HepG2 (cell line): ENCODE results near the gene NUFIP2.

ENCODE experiments used
- CHD2 ChIP-seq: IDR thresholded peaks from 2 replicates; pipeline ENCODE4 v1.6.1; 2011; ENCODE audit warnings: low read depth, low read length, improper control_type of control experiment
- EP300 ChIP-seq, 3 experiments: sonication (generic) in 1 of 3; formaldehyde crosslinking in 1 of 3; IDR thresholded peaks; 2 replicates each; pipeline versions ENCODE4 v1.5.1 to v1.6.1; 2011 to 2020; ENCODE audit warnings: low read depth in 2 of 3, low read length in 2 of 3, borderline replicate concordance in 1 of 3, improper control_type of control experiment in 1 of 3, mild to moderate bottlenecking in 1 of 3, missing genetic modification reagents in 1 of 3, moderate library complexity in 1 of 3
- EZH2 ChIP-seq: conservative IDR thresholded peaks from 2 replicates; pipeline ENCODE4 v1.6.1; 2012; ENCODE audit warnings: mild to moderate bottlenecking, low read depth, low read length, moderate library complexity
- NR2F2 ChIP-seq: IDR thresholded peaks from 2 replicates; pipeline ENCODE4 v1.6.1; 2012; ENCODE audit warnings: low read depth, inconsistent platforms, borderline replicate concordance
- PHF20 ChIP-seq: sonication (generic); formaldehyde crosslinking; IDR thresholded peaks from 2 replicates; pipeline ENCODE4 v1.5.0; 2020; ENCODE audit warnings: mild to moderate bottlenecking, missing genetic modification reagents
- POLR2A ChIP-seq, 2 experiments: IDR thresholded peaks; 2 replicates each; pipeline ENCODE4 v1.6.1; 2011; ENCODE audit warnings: low read depth in 2 of 2, low read length in 2 of 2, mild to moderate bottlenecking in 1 of 2, moderate library complexity in 1 of 2; ENCODE audit not compliant: insufficient read depth in 1 of 2
- RAD21 ChIP-seq: fragments of 450-650 bp; formaldehyde crosslinking; IDR thresholded peaks from 2 replicates; pipeline ENCODE4 v1.5.0; 2020; ENCODE audit warnings: mild to moderate bottlenecking
- SMAD1 ChIP-seq: sonication (generic); formaldehyde crosslinking; IDR thresholded peaks from 2 replicates; pipeline ENCODE4 v1.4.0; 2020; ENCODE audit warnings: missing genetic modification reagents, low read depth, mild to moderate bottlenecking, borderline replicate concordance
- TIGD3 ChIP-seq: sonication (generic); formaldehyde crosslinking; IDR thresholded peaks from 2 replicates; pipeline ENCODE4 v1.5.1; 2020; ENCODE audit warnings: mild to moderate bottlenecking, missing genetic modification reagents, borderline replicate concordance
- ZSCAN12 ChIP-seq: sonication (generic); formaldehyde crosslinking; IDR thresholded peaks from 2 replicates; pipeline ENCODE4 v1.9.0; 2021; ENCODE audit warnings: mild to moderate bottlenecking, missing genetic modification reagents
- TF ChIP-seq, protein P1 (sequence below): sonication (generic); formaldehyde crosslinking; IDR thresholded peaks from 2 replicates; pipeline ENCODE4 v1.5.1; 2020; ENCODE audit warnings: missing genetic modification reagents, mild to moderate bottlenecking, borderline replicate concordance
- TF ChIP-seq, protein P2 (sequence below): sonication (generic); formaldehyde crosslinking; IDR thresholded peaks from 2 replicates; pipeline ENCODE4 v1.5.0; 2020; ENCODE audit warnings: mild to moderate bottlenecking, missing genetic modification reagents, moderate library complexity
- TF ChIP-seq, protein P3 (sequence below): sonication (generic); formaldehyde crosslinking; IDR thresholded peaks from 2 replicates; pipeline ENCODE4 v1.4.0; 2020; ENCODE audit warnings: missing genetic modification reagents

DNA sequence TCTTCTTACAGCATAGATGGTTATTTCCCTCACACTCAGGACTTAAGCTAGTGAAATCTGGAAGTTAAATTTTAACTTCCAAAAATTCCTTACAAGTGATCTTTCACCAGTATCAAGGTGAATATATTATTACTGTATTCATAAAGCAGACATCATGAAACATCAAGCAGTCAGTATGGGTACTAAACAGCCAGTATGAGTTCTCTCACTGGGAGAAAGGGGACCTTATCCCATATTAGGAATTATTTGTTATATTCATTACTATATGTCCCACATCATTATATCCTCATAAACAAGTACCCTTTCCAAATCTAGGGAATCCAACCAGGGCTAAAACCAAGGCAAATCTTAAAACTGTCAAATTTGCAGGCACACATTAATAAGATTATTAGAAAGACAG lies 15.3 kb downstream of the NUFIP2 start:
- TF ChIP-seq, protein P1, sequence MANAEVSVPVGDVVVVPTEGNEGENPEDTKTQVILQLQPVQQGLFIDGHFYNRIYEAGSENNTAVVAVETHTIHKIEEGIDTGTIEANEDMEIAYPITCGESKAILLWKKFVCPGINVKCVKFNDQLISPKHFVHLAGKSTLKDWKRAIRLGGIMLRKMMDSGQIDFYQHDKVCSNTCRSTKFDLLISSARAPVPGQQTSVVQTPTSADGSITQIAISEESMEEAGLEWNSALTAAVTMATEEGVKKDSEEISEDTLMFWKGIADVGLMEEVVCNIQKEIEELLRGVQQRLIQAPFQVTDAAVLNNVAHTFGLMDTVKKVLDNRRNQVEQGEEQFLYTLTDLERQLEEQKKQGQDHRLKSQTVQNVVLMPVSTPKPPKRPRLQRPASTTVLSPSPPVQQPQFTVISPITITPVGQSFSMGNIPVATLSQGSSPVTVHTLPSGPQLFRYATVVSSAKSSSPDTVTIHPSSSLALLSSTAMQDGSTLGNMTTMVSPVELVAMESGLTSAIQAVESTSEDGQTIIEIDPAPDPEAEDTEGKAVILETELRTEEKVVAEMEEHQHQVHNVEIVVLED (CRISPR knock-in tag) = no peak
- TF ChIP-seq RAD21 (CRISPR knock-in tag) = no peak
- TF ChIP-seq ZSCAN12 (CRISPR knock-in tag) = no peak
- TF ChIP-seq, protein P2, sequence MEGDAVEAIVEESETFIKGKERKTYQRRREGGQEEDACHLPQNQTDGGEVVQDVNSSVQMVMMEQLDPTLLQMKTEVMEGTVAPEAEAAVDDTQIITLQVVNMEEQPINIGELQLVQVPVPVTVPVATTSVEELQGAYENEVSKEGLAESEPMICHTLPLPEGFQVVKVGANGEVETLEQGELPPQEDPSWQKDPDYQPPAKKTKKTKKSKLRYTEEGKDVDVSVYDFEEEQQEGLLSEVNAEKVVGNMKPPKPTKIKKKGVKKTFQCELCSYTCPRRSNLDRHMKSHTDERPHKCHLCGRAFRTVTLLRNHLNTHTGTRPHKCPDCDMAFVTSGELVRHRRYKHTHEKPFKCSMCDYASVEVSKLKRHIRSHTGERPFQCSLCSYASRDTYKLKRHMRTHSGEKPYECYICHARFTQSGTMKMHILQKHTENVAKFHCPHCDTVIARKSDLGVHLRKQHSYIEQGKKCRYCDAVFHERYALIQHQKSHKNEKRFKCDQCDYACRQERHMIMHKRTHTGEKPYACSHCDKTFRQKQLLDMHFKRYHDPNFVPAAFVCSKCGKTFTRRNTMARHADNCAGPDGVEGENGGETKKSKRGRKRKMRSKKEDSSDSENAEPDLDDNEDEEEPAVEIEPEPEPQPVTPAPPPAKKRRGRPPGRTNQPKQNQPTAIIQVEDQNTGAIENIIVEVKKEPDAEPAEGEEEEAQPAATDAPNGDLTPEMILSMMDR (CRISPR knock-in tag) = no peak
- TF ChIP-seq NR2F2 = no peak
- no peak for TF ChIP-seq POLR2A (IDR thresholded peaks at IDR 0.05; ENCODE audit: insufficient read depth in 1 of 2, low read depth in 2 of 2, low read length in 2 of 2)
- no peak for TF ChIP-seq EZH2
- no peak for TF ChIP-seq TIGD3
- TF ChIP-seq EP300 (IDR thresholded peaks at IDR 0.05; ENCODE audit: low read depth in 2 of 2, low read length in 2 of 2) = no peak
- no peak for TF ChIP-seq EP300 (CRISPR knock-in tag; IDR thresholded peaks at IDR 0.05; ENCODE audit: borderline replicate concordance)
- no peak for TF ChIP-seq CHD2
- TF ChIP-seq PHF20 (CRISPR knock-in tag) = no peak
- TF ChIP-seq, protein P3, sequence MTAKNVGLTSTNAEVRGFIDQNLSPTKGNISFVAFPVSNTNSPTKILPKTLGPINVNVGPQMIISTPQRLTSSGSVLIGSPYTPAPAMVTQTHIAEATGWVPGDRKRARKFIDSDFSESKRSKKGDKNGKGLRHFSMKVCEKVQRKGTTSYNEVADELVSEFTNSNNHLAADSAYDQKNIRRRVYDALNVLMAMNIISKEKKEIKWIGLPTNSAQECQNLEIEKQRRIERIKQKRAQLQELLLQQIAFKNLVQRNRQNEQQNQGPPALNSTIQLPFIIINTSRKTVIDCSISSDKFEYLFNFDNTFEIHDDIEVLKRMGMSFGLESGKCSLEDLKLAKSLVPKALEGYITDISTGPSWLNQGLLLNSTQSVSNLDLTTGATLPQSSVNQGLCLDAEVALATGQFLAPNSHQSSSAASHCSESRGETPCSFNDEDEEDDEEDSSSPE (CRISPR knock-in tag) = no peak
- TF ChIP-seq SMAD1 (CRISPR knock-in tag) = no peak
